ENCODE data around the gene WNK4. TPM values are rescaled to one million over a fixed set of nuclear protein-coding genes. Genes with fewer than 3 reads are reported as not detected.
"Not testable (repeated sequence)": the region's sequence is repeated elsewhere in the genome, so short reads cannot be mapped to it uniquely, and the experiment has no call there.

WNK4 gene
- total RNA-seq, result 2.3 and 11.3 TPM in 2 replicates

DNA sequence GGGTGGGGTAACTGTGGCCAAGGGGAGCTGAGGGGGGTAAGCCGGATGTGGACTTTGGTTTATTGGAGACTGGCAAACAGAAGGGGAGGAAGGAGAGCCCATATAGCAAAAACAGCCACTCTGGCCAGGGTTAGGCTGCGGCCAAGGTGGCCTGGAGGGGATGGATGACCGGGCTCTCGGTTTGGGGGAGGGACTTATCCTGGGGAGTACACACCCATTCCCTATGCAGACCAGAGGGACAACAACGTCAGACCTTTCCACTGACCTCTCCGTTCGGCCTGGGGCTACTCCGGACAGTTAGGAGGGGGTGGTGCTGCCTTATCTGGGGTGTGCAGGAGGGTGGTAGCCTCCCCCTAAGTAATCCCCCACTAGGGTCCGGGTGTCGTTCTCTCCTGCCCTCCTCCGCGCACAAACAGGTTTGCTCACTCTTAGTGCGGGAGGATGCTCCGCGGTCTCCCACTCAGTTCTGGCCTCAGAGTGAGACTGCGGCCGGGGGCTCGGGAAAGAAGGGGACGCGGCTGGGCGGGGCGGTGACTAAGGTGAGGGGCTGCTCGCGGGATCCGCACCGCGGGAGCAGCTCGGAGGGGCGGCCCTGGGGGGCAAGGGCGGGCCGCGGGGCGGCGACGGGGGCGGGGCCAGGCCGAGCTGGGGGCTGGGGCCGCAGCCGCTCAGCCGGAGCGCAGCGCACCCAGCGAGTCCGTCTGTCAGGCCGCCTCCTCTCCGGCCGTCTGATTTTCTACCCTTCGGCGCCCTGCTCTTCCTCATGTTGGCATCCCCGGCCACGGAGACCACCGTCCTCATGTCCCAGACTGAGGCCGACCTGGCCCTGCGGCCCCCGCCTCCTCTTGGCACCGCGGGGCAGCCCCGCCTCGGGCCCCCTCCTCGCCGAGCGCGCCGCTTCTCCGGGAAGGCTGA is at the start of gene WNK4:
WNK4 (plus strand) TSS at position 675 of the 915 bp plus-strand sequence; CDS start at position 764, 89 bp downstream.
- TF ChIP-seq, protein P1, sequence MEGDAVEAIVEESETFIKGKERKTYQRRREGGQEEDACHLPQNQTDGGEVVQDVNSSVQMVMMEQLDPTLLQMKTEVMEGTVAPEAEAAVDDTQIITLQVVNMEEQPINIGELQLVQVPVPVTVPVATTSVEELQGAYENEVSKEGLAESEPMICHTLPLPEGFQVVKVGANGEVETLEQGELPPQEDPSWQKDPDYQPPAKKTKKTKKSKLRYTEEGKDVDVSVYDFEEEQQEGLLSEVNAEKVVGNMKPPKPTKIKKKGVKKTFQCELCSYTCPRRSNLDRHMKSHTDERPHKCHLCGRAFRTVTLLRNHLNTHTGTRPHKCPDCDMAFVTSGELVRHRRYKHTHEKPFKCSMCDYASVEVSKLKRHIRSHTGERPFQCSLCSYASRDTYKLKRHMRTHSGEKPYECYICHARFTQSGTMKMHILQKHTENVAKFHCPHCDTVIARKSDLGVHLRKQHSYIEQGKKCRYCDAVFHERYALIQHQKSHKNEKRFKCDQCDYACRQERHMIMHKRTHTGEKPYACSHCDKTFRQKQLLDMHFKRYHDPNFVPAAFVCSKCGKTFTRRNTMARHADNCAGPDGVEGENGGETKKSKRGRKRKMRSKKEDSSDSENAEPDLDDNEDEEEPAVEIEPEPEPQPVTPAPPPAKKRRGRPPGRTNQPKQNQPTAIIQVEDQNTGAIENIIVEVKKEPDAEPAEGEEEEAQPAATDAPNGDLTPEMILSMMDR (conservative IDR thresholded peaks at IDR 0.05; ENCODE audit: low read depth, low read length), result no peak
- no peak for DNase-seq (ENCODE audit: low read depth)
- peak within 1 kb of the TSS; percentile 81 for H3K4me3 ChIP-seq (ENCODE audit: low read depth, low read length)

DNA sequence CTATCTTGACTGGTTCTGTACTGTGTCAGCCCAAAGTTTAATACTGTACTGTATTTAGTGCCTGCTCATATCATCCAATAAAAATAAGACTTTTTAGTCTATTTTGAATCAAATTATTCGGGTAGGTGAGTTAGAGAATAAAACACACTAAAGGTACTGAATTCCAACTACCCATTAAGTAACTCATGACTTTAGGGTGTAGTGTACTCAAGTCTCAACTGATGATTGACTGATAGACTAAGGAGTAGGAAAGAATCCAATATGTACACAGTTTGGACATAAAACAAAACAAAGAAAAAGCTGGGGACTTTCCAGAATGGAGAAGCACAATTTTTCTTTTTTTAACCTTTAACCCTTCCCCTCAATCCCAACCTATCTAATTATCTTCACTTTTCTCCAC is 39.7 kb upstream of the WNK4 start:
- no peak overlapping the region for H3K4me3 ChIP-seq (ENCODE audit: low read depth, low read length)
- DNase-seq (ENCODE audit: low read depth), result no peak
- TF ChIP-seq, protein P1 (conservative IDR thresholded peaks at IDR 0.05; ENCODE audit: low read depth, low read length), result no peak

DNA sequence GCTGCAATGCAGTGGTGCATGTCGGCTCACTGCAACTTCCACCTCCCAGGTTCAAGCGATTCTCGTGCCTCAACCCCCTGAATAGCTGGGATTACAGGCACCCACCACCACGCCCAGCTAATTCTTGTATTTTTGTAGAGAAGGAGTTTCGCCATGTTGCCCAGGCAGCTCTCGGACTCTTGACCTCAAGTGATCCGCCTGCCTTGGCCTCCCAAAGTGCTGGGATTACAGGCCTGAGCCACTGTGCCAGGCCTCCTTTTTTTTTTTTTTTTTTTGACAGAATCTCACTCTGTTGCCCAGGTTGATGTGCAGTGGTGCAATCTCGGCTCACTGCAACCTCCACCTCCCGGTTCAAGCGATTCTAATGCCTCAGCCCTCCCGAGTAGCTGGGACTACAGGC is 37.5 kb upstream of the WNK4 start:
- H3K4me3 ChIP-seq (ENCODE audit: low read depth, low read length); DNase-seq (ENCODE audit: low read depth): not testable (repeated sequence)

DNA sequence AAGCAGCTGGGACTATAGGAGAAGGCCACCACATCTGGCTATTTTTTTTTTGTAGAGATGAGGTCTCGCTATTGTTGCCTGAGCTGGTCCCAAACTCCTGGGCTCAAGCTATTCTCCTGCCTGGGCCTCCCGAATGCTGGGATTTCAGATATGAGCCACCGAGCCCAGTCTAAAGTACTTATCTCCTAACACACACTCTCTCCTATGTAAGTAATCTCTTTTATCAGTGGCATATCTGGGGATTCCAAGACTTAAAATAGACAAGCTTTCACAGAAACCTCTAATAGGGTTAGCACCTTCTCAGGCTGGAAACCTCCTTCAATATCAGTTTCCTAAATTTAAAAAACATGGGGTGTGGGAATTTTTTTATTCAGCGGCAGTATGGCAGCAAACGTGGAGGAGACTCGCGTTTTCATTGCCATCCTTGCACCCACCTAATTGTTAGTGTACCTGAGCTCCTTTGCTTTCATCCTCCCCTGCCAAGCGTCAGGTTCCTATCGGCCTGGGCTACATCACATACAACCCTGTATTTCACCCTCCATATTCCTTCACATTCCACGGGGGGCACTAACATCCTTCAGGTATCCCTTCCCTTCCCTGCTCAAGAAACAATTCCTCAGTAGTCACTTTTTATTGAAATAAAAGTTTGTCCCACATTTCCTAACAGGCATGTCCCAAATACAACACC is 36.7 kb upstream of the WNK4 start:
- TF ChIP-seq, protein P1 (conservative IDR thresholded peaks at IDR 0.05; ENCODE audit: low read depth, low read length), result peak; percentile 25
- no peak for DNase-seq (ENCODE audit: low read depth)
- peak overlapping the region; percentile 71 for H3K4me3 ChIP-seq (ENCODE audit: low read depth, low read length)

DNA sequence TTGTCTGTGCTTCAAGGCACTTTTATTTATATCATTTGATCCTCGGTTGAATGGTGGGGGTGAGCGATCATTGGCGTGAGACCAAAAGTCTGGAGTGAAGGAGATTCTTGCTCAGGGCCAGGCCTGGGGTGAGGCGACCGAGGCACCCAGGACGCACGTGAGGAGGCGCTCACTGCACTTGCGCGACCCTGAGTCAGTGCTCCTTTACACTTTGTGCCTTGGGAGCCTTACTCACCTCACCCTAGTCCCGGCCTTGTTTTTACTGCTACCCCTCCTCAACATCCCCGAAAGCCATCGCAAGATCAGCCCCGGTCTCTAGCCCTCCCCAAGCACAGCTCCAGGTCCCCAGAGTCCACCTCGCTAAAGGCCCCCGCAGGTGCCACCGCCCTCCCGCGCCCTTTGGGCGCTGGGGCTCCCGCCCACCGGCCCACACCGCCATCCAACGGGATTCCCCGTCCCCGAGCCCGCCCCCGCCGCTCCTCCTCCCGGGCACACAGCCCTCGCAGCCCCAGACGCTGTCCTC is 36.1 kb upstream of the WNK4 start:
- TF ChIP-seq, protein P1 (conservative IDR thresholded peaks at IDR 0.05; ENCODE audit: low read depth, low read length), result peak; percentile 2
- no peak for DNase-seq (ENCODE audit: low read depth)
- peak overlapping the region; percentile 71 for H3K4me3 ChIP-seq (ENCODE audit: low read depth, low read length)

DNA sequence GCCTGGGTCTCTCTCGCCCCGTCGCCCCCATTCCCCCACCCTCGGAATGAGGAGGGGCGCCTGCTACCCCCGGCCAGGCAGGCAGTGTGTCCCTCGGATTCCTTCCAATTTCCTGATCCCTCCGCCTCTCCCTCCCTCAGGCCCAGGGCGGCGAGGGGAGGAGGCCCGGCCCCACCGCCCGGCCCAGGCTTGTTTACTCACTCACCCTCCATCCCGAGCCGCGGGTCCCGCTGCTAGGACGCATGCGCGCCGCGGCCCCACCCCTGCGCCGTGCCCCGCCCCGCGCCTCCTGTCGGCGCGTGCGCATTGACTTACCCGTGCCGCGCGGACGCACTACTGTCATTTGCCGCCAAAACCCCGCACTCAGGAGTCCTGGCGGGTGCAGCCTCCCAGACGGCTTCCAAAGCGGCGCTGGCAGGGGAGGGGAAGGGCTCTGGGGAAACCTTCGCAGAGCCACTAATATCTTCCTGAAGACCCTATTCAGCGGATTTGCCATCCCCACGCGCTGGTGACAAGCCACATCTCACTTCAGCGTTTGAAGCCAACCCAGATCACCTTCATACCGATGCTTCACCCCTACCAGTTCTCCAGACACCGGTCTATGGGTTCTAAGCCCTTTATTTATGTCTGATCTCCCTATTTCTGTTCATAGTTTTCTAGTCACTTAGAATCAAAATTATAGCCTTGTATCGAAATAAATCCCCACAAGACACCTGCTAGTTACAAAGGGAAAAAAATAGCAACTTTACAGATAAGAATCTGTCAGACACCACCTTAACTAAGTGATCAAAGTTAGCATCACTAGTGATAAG is 35.4 kb upstream of the WNK4 start, which contains the start of gene EZH1:
EZH1 (minus strand) TSS at position 235 of the 812 bp plus-strand sequence. CDS start 16,099 bp downstream, outside the sequence.
- no peak for DNase-seq (ENCODE audit: low read depth)
- peak within 1 kb of the TSS; percentile 71 for H3K4me3 ChIP-seq (ENCODE audit: low read depth, low read length)
- TF ChIP-seq, protein P1 (conservative IDR thresholded peaks at IDR 0.05; ENCODE audit: low read depth, low read length), result no peak

All from epithelial cell of proximal tubule (primary cell).